Peyer's patch (tissue), 4 donors: ENCODE data around the gene DOHH.

Experiments
- CTCF ChIP-seq, 6 experiments: fragments of 450-650 bp in 4 of 6; fragments of 200-600 bp in 2 of 6; sonication (generic) in 1 of 6; IDR thresholded peaks; one replicate each; pipeline ENCODE4 v1.5.1; 2017 to 2019; ENCODE audit warnings: antibody characterized with exemption in 6 of 6, mild to moderate bottlenecking in 3 of 6, moderate library complexity in 1 of 6
- POLR2A ChIP-seq, 2 donors: fragments of 450-650 bp; IDR thresholded peaks; one replicate each; pipeline ENCODE4 v1.5.1; 2017; ENCODE audit warnings: antibody characterized with exemption in 2 of 2, mild to moderate bottlenecking in 2 of 2, moderate library complexity in 2 of 2

GRCh38 chr19:3518255-3518654 is 17.8 kb upstream of the DOHH start:
- TF ChIP-seq POLR2A (IDR thresholded peaks at IDR 0.05) (no peak), CTCF (IDR thresholded peaks at IDR 0.05) (no peak)
